ENCODE data around the gene MILR1.
"Not testable (repeated sequence)": the region's sequence is repeated elsewhere in the genome, so short reads cannot be mapped to it uniquely, and the experiment has no call there.

Gene MILR1

GRCh38 chr17:64411999-64412771 is 36.7 kb upstream of the MILR1 start:
- Histone ChIP-seq H3K9ac (ENCODE audit: low read depth, low read length) (peak overlapping the region; percentile 64), H3K36me3 (ENCODE audit: control insufficient read depth, insufficient read depth, low read length) (no peaks in the 10 kb centered on the region), H3K4me1 (ENCODE audit: control insufficient read depth, insufficient read depth, low read length) (peaks cover 22% of the 10 kb centered on the region), H3K27ac (ENCODE audit: low read depth, low read length) (peak overlapping the region; percentile 95), H3K27me3 (ENCODE audit: control insufficient read depth, insufficient read depth, low read length) (no peaks in the 10 kb centered on the region), H3K9me3 (ENCODE audit: control insufficient read depth, insufficient read depth, low read length) (no peaks in the 10 kb centered on the region), H3K4me3 (ENCODE audit: low read depth, low read length) (peak overlapping the region; percentile 53)

GRCh38 chr17:64412944-64413381 is 36.0 kb upstream of the MILR1 start:
- no peak overlapping the region for H3K9ac ChIP-seq (ENCODE audit: low read depth, low read length)
- no peaks in the 10 kb centered on the region for H3K9me3 ChIP-seq (ENCODE audit: control insufficient read depth, insufficient read depth, low read length)
- H3K27ac ChIP-seq (ENCODE audit: low read depth, low read length), result peak overlapping the region; percentile 95
- no peak overlapping the region; the same call in 1 of the 2 replicates for H3K4me3 ChIP-seq (ENCODE audit: low read depth, low read length)
- peaks cover 22% of the 10 kb centered on the region for H3K4me1 ChIP-seq (ENCODE audit: control insufficient read depth, insufficient read depth, low read length)
- H3K27me3 ChIP-seq (ENCODE audit: control insufficient read depth, insufficient read depth, low read length), result no peaks in the 10 kb centered on the region
- no peaks in the 10 kb centered on the region for H3K36me3 ChIP-seq (ENCODE audit: control insufficient read depth, insufficient read depth, low read length)

- no peaks in the 10 kb centered on the region for H3K9me3 ChIP-seq (ENCODE audit: control insufficient read depth, insufficient read depth, low read length)
- no peak overlapping the region; the same call in 1 of the 2 replicates for H3K9ac ChIP-seq (ENCODE audit: low read depth, low read length)
- no peaks in the 10 kb centered on the region for H3K27me3 ChIP-seq (ENCODE audit: control insufficient read depth, insufficient read depth, low read length)
- no peaks in the 10 kb centered on the region for H3K36me3 ChIP-seq (ENCODE audit: control insufficient read depth, insufficient read depth, low read length)
- no peak overlapping the region for H3K27ac ChIP-seq (ENCODE audit: low read depth, low read length)
- H3K4me3 ChIP-seq (ENCODE audit: low read depth, low read length), result no peak overlapping the region
- H3K4me1 ChIP-seq (ENCODE audit: control insufficient read depth, insufficient read depth, low read length), result peaks cover 22% of the 10 kb centered on the region
Measured at GRCh38 chr17:64413513-64413912, 35.4 kb upstream of the MILR1 start.

- Histone ChIP-seq H3K36me3 (ENCODE audit: control insufficient read depth, insufficient read depth, low read length) (no peaks in the 10 kb centered on the region), H3K9me3 (ENCODE audit: control insufficient read depth, insufficient read depth, low read length) (no peaks in the 10 kb centered on the region), H3K4me3 (ENCODE audit: low read depth, low read length) (no peak overlapping the region), H3K9ac (ENCODE audit: low read depth, low read length) (no peak overlapping the region), H3K4me1 (ENCODE audit: control insufficient read depth, insufficient read depth, low read length) (peaks cover 2% of the 10 kb centered on the region; the same call in 1 of the 2 replicates), H3K27ac (ENCODE audit: low read depth, low read length) (no peak overlapping the region), H3K27me3 (ENCODE audit: control insufficient read depth, insufficient read depth, low read length) (no peaks in the 10 kb centered on the region)
Measured at GRCh38 chr17:64418506-64419339, 30.2 kb upstream of the MILR1 start.

- no peaks in the 10 kb centered on the region for H3K36me3 ChIP-seq (ENCODE audit: control insufficient read depth, insufficient read depth, low read length)
- no peaks in the 10 kb centered on the region for H3K4me1 ChIP-seq (ENCODE audit: control insufficient read depth, insufficient read depth, low read length)
- H3K27ac ChIP-seq (ENCODE audit: low read depth, low read length), result no peak overlapping the region
- no peak overlapping the region for H3K9ac ChIP-seq (ENCODE audit: low read depth, low read length)
- H3K9me3 ChIP-seq (ENCODE audit: control insufficient read depth, insufficient read depth, low read length), result peaks cover 8% of the 10 kb centered on the region
- no peak overlapping the region for H3K4me3 ChIP-seq (ENCODE audit: low read depth, low read length)
- no peaks in the 10 kb centered on the region for H3K27me3 ChIP-seq (ENCODE audit: control insufficient read depth, insufficient read depth, low read length)
Measured at GRCh38 chr17:64420143-64420670, 28.7 kb upstream of the MILR1 start.

GRCh38 chr17:64422121-64422520 is 26.8 kb upstream of the MILR1 start:
- not testable (repeated sequence) for H3K36me3 ChIP-seq (ENCODE audit: control insufficient read depth, insufficient read depth, low read length); H3K9ac ChIP-seq (ENCODE audit: low read depth, low read length); H3K4me3 ChIP-seq (ENCODE audit: low read depth, low read length); H3K27me3 ChIP-seq (ENCODE audit: control insufficient read depth, insufficient read depth, low read length); H3K27ac ChIP-seq (ENCODE audit: low read depth, low read length); H3K4me1 ChIP-seq (ENCODE audit: control insufficient read depth, insufficient read depth, low read length)
- peaks cover 24% of the 10 kb centered on the region for H3K9me3 ChIP-seq (ENCODE audit: control insufficient read depth, insufficient read depth, low read length)

- Histone ChIP-seq H3K36me3 (ENCODE audit: control insufficient read depth, insufficient read depth, low read length) (no peaks in the 10 kb centered on the region), H3K9ac (ENCODE audit: low read depth, low read length) (no peak overlapping the region), H3K4me1 (ENCODE audit: control insufficient read depth, insufficient read depth, low read length) (no peaks in the 10 kb centered on the region), H3K27me3 (ENCODE audit: control insufficient read depth, insufficient read depth, low read length) (no peaks in the 10 kb centered on the region), H3K27ac (ENCODE audit: low read depth, low read length) (no peak overlapping the region), H3K4me3 (ENCODE audit: low read depth, low read length) (no peak overlapping the region), H3K9me3 (ENCODE audit: control insufficient read depth, insufficient read depth, low read length) (peaks cover 34% of the 10 kb centered on the region)
Measured at GRCh38 chr17:64423881-64424280, 25.0 kb upstream of the MILR1 start.

GRCh38 chr17:64424324-64424849 is 24.5 kb upstream of the MILR1 start:
- Histone ChIP-seq H3K9me3 (ENCODE audit: control insufficient read depth, insufficient read depth, low read length) (peaks cover 34% of the 10 kb centered on the region), H3K9ac (ENCODE audit: low read depth, low read length) (no peak overlapping the region), H3K27ac (ENCODE audit: low read depth, low read length) (no peak overlapping the region), H3K4me1 (ENCODE audit: control insufficient read depth, insufficient read depth, low read length) (no peaks in the 10 kb centered on the region), H3K4me3 (ENCODE audit: low read depth, low read length) (no peak overlapping the region), H3K36me3 (ENCODE audit: control insufficient read depth, insufficient read depth, low read length) (no peaks in the 10 kb centered on the region), H3K27me3 (ENCODE audit: control insufficient read depth, insufficient read depth, low read length) (no peaks in the 10 kb centered on the region)

- Histone ChIP-seq H3K9me3 (ENCODE audit: control insufficient read depth, insufficient read depth, low read length) (peaks cover 34% of the 10 kb centered on the region), H3K27me3 (ENCODE audit: control insufficient read depth, insufficient read depth, low read length) (no peaks in the 10 kb centered on the region), H3K4me3 (ENCODE audit: low read depth, low read length) (no peak overlapping the region), H3K9ac (ENCODE audit: low read depth, low read length) (no peak overlapping the region), H3K27ac (ENCODE audit: low read depth, low read length) (no peak overlapping the region), H3K36me3 (ENCODE audit: control insufficient read depth, insufficient read depth, low read length) (no peaks in the 10 kb centered on the region), H3K4me1 (ENCODE audit: control insufficient read depth, insufficient read depth, low read length) (no peaks in the 10 kb centered on the region)
Measured at GRCh38 chr17:64425191-64425590, 23.7 kb upstream of the MILR1 start.

- no peak overlapping the region for H3K4me3 ChIP-seq (ENCODE audit: low read depth, low read length)
- H3K36me3 ChIP-seq (ENCODE audit: control insufficient read depth, insufficient read depth, low read length), result no peaks in the 10 kb centered on the region
Measured at GRCh38 chr17:64426596-64426995, 22.3 kb upstream of the MILR1 start.

More at GRCh38 chr17:64426596-64426995, 22.3 kb upstream of the MILR1 start:
- Histone ChIP-seq H3K9ac (ENCODE audit: low read depth, low read length) (no peak overlapping the region), H3K9me3 (ENCODE audit: control insufficient read depth, insufficient read depth, low read length) (peaks cover 34% of the 10 kb centered on the region), H3K4me1 (ENCODE audit: control insufficient read depth, insufficient read depth, low read length) (no peaks in the 10 kb centered on the region), H3K27me3 (ENCODE audit: control insufficient read depth, insufficient read depth, low read length) (no peaks in the 10 kb centered on the region), H3K27ac (ENCODE audit: low read depth, low read length) (peak overlapping the region; percentile 49)

Data from HUES48 (cell line).